IMR-90 (cell line): Measurements from ENCODE around the gene TEAD1. TPM values are rescaled to one million over a fixed set of nuclear protein-coding genes. Genes with fewer than 3 reads are reported as not detected.

ENCODE experiments used
- ATAC-seq: fragments of 200-7000 bp; cut with Tn5 transposase; 2 replicates; pipeline ENCODE4 v1.9.1; 2020; ENCODE audit warnings: low read depth, mild to moderate bottlenecking, moderate library complexity
- BruUV-seq: library from RNA; stranded (reverse); fragments of 400-500 nt; replicated peaks from 2 replicates; lab custom pipeline; 2021; lab: Mats Ljungman, UMichigan
- CTCF ChIA-PET: fragments of 300-600 bp; formaldehyde crosslinking; extraction: SDS; loops from one replicate; lab custom pipeline; 2021; ENCODE audit warnings: antibody characterized with exemption; lab: Yijun Ruan, JAX
- POLR2A ChIA-PET: fragments of 300-600 bp; sonication (Branson Sonifier 250); formaldehyde crosslinking; loops from one replicate; lab custom pipeline; 2022; ENCODE audit warnings: antibody characterized with exemption; ENCODE audit not compliant: unreplicated experiment; lab: Charles Lee
- DNase-seq: peaks from one replicate; pipeline ENCODE4 v3.0.0; 2013
- H2AFZ ChIP-seq: replicated peaks from 2 replicates; pipeline ENCODE3; 2013; ENCODE audit warnings: low read length, mild to moderate bottlenecking; ENCODE audit not compliant: poor library complexity
- H2AK5ac ChIP-seq: 2 replicates; pipeline ENCODE4 v1.6.1; 2013; ENCODE audit warnings: low read depth, low read length, inconsistent platforms
- H2AK9ac ChIP-seq: replicated peaks from 2 replicates; pipeline ENCODE3; 2013; ENCODE audit warnings: mild to moderate bottlenecking, low read depth, low read length, moderate library complexity; ENCODE audit not compliant: poor library complexity
- H2BK120ac ChIP-seq: 2 replicates; pipeline ENCODE4 v1.6.1; 2013; ENCODE audit warnings: low read depth, low read length, inconsistent platforms
- H2BK15ac ChIP-seq: 3 replicates; pipeline ENCODE4 v1.6.1; 2013; ENCODE audit warnings: low read depth, low read length, inconsistent platforms
- H2BK20ac ChIP-seq: 2 replicates; pipeline ENCODE4 v1.6.1; 2013; ENCODE audit warnings: low read depth, mild to moderate bottlenecking, inconsistent platforms, low read length, moderate library complexity
- H2BK5ac ChIP-seq: 2 replicates; pipeline ENCODE4 v1.6.1; 2013; ENCODE audit warnings: mild to moderate bottlenecking, low read depth, low read length, inconsistent platforms; ENCODE audit not compliant: poor library complexity, severe bottlenecking
- H3K14ac ChIP-seq: replicated peaks from 2 replicates; pipeline ENCODE4 v1.6.1; 2013; ENCODE audit warnings: low read depth, low read length, inconsistent platforms
- H3K18ac ChIP-seq: 2 replicates; pipeline ENCODE4 v1.6.1; 2013; ENCODE audit warnings: low read depth, low read length, control low read depth
- H3K23ac ChIP-seq: 2 replicates; pipeline ENCODE4 v1.6.1; 2013; ENCODE audit warnings: low read depth, low read length, inconsistent platforms
- H3K27ac ChIP-seq: 2 replicates; pipeline ENCODE4 v1.5.1; 2013; ENCODE audit warnings: mild to moderate bottlenecking, control low read depth, low read length; ENCODE audit not compliant: insufficient read depth
- H3K27me3 ChIP-seq: 2 replicates; pipeline ENCODE4 v1.6.1; 2013; ENCODE audit warnings: low read length; ENCODE audit not compliant: control insufficient read depth, insufficient read depth
- H3K36me3 ChIP-seq: 2 replicates; pipeline ENCODE4 v1.6.1; 2013; ENCODE audit warnings: low read length, mixed read lengths; ENCODE audit not compliant: control insufficient read depth, insufficient read depth
- H3K4ac ChIP-seq: 2 replicates; pipeline ENCODE4 v1.6.1; 2013; ENCODE audit warnings: low read depth, low read length, inconsistent platforms
- H3K4me1 ChIP-seq: 2 replicates; pipeline ENCODE4 v1.6.1; 2013; ENCODE audit warnings: low read length, mixed read lengths; ENCODE audit not compliant: control insufficient read depth, insufficient read depth
- H3K4me2 ChIP-seq: 2 replicates; pipeline ENCODE4 v1.6.1; 2013; ENCODE audit warnings: low read depth, mild to moderate bottlenecking, control low read depth, low read length, moderate library complexity
- H3K4me3 ChIP-seq: 2 replicates; pipeline ENCODE4 v1.5.1; 2013; ENCODE audit warnings: low read depth, mild to moderate bottlenecking, control low read depth, low read length, moderate library complexity; ENCODE audit not compliant: insufficient read depth
- H3K56ac ChIP-seq: 2 replicates; pipeline ENCODE4 v1.6.1; 2013; ENCODE audit warnings: low read length, inconsistent platforms; ENCODE audit not compliant: insufficient read depth; ENCODE audit errors: extremely low read depth
- H3K79me1 ChIP-seq, 2 experiments: 2 replicates each; pipeline ENCODE4 v1.6.1; 2013; ENCODE audit warnings: low read length in 2 of 2, inconsistent platforms in 1 of 2, low read depth in 1 of 2
- H3K9ac ChIP-seq: 2 replicates; pipeline ENCODE4 v1.6.1; 2013; ENCODE audit warnings: low read depth, low read length, control low read depth
- H3K9me1 ChIP-seq: 2 replicates; pipeline ENCODE4 v1.6.1; 2013; ENCODE audit warnings: low read length, inconsistent platforms; ENCODE audit not compliant: insufficient read depth
- H3K9me3 ChIP-seq: 2 replicates; pipeline ENCODE4 v1.6.1; 2013; ENCODE audit warnings: low read length; ENCODE audit not compliant: control insufficient read depth, insufficient read depth
- H4K20me1 ChIP-seq: 2 replicates; pipeline ENCODE4 v1.6.1; 2013; ENCODE audit warnings: low read length, inconsistent platforms; ENCODE audit not compliant: insufficient read depth
- H4K5ac ChIP-seq: 2 replicates; pipeline ENCODE4 v1.6.1; 2013; ENCODE audit warnings: mild to moderate bottlenecking, low read depth, low read length, control low read depth
- H4K8ac ChIP-seq, 2 experiments: 2 replicates each; pipeline ENCODE4 v1.6.1; 2013; ENCODE audit warnings: low read depth in 2 of 2, low read length in 2 of 2, control low read depth in 1 of 2, inconsistent platforms in 1 of 2
- H4K91ac ChIP-seq: 2 replicates; pipeline ENCODE4 v1.6.1; 2013; ENCODE audit warnings: low read depth, low read length, inconsistent platforms; ENCODE audit not compliant: insufficient read depth
- CHD1 ChIP-seq: IDR thresholded peaks from 2 replicates; pipeline ENCODE4 v1.6.1; 2012; ENCODE audit warnings: low read depth, low read length, improper control_type of control experiment
- ELK1 ChIP-seq: fragments of 150-350 bp; IDR thresholded peaks from 2 replicates; pipeline ENCODE4 v1.6.1; 2016; ENCODE audit warnings: low read depth, mild to moderate bottlenecking, low read length, moderate library complexity, borderline replicate concordance
- MXI1 ChIP-seq: IDR thresholded peaks from 2 replicates; pipeline ENCODE4 v1.6.1; 2012; ENCODE audit warnings: low read depth, mild to moderate bottlenecking, low read length, moderate library complexity, borderline replicate concordance
- RFX5 ChIP-seq: IDR thresholded peaks from 2 replicates; pipeline ENCODE4 v1.8.0; 2012; ENCODE audit warnings: low read depth, mild to moderate bottlenecking, low read length, moderate library complexity
- WGBS, 2 experiments: methylation state at CpG; one replicate each; pipeline versions ENCODE4 v1.1.5 to v1.1.7; 2013; ENCODE audit warnings: missing lambda C conversion rate in 2 of 2; ENCODE audit not compliant: insufficient read length in 1 of 2; ENCODE audit errors: extremely low coverage in 2 of 2; 5-methylcytosine and 5-hydroxymethylcytosine counted together
- dilution Hi-C: fragments of 300-500 bp; cut with HindIII; formaldehyde crosslinking; loops from one replicate; pipeline ENCODE4 v1.14.3; 2018; ENCODE audit warnings: low sequenced_read_pairs; ENCODE audit not compliant: unreplicated experiment
- in situ Hi-C: fragments of 300-500 bp; cut with MboI; formaldehyde crosslinking; loops from 3 replicates; pipeline ENCODE4 v1.14.3; 2019; ENCODE audit warnings: low sequenced_read_pairs, inconsistent platforms, mixed read lengths
- intact Hi-C: fragments of 100-400 bp; cut with micrococcal nuclease; formaldehyde crosslinking; loops from 2 replicates; pipeline ENCODE4 v1.10.0; 2022
- polyA plus RNA-seq, 3 experiments: library from polyadenylated mRNA; depleted of rRNA; stranded (reverse); fragments of >200 nt; gene quantifications; 2 replicates each; pipeline ENCODE4 v1.2.3, GENCODE V29; 2012; ENCODE audit warnings: low replicate concordance in 1 of 3
- total RNA-seq: library from RNA; depleted of rRNA; stranded (reverse); fragments of >200 nt; gene quantifications from 2 replicates; pipeline ENCODE4 v1.2.3, GENCODE V29; 2012

TEAD1 gene
- total and polyA plus RNA-seq, 2 of the 4 experiments (the other 2 are of a cell fraction) = 51.8 to 69.2 TPM

GRCh38 chr11:12674571-12674935, 332 bp downstream of the TEAD1 start:
- H3K9me3 ChIP-seq = no peaks in the 10 kb centered on the region
- no peak overlapping the region for H2BK15ac ChIP-seq
- in situ Hi-C loops (no loop called here), intact Hi-C loops (loop anchor here (1.0 to 10.0 kb wide), 7 partner anchors 47 to 386 kb away; no protein-coding TSS in a partner anchor), dilution Hi-C loops (no loop called here)
- no peak overlapping the region for H2AK5ac ChIP-seq
- CTCF ChIA-PET = interaction anchor here (0.9 kb wide), 1 partner anchor 222 kb away, joined by 3 read pairs; no protein-coding TSS in a partner anchor
- 0% methylated on average over 17 of the region's 46 CpGs; no CpG with 5 or more reads in 1 of the 2 experiments for WGBS, 2 experiments
- H4K20me1 ChIP-seq = peaks cover 25% of the 10 kb centered on the region; the same call in 1 of the 2 replicates
- no peak overlapping the region for H3K56ac ChIP-seq
- no peak overlapping the region for H2BK20ac ChIP-seq
- peaks cover 8 to 33% of the 10 kb centered on the region in 2 experiments; a peak in 3 of 4 replicates for H3K79me1 ChIP-seq
- peak overlapping the region; percentile 66 for H3K4me3 ChIP-seq
- no peak for DNase-seq
- peak; percentile 25 for ATAC-seq
- H3K4ac ChIP-seq = peak overlapping the region; percentile 31; the same call in 1 of the 2 replicates
- H3K4me1 ChIP-seq = peaks cover 3% of the 10 kb centered on the region
- no peak overlapping the region; the same call in 1 of the 2 replicates for H2BK120ac ChIP-seq
- H2BK5ac ChIP-seq = peak overlapping the region; percentile 95
- H2AFZ ChIP-seq = peak overlapping the region; percentile 96
- H3K4me2 ChIP-seq = no peak overlapping the region
- H3K9ac ChIP-seq = peak overlapping the region; percentile 80
- H3K23ac ChIP-seq = no peak overlapping the region
- H2AK9ac ChIP-seq = peak overlapping the region; percentile 90
- no peaks in the 10 kb centered on the region for H3K27me3 ChIP-seq
- no peak overlapping the region for H3K14ac ChIP-seq
- H4K91ac ChIP-seq = peak overlapping the region; percentile 5; the same call in 1 of the 2 replicates
- H3K27ac ChIP-seq = peak overlapping the region; percentile 84
- no peak overlapping the region for H4K8ac ChIP-seq
- no peak overlapping the region; the same call in 1 of the 2 replicates for H4K5ac ChIP-seq
- no peak for TF ChIP-seq MXI1
- no peak for TF ChIP-seq ELK1
- no peak for TF ChIP-seq RFX5
- no peak for TF ChIP-seq CHD1
- BruUV-seq = no TSS peak
- no peak overlapping the region; the same call in 1 of the 2 replicates for H3K18ac ChIP-seq
- POLR2A ChIA-PET = interaction anchor here (0.6 kb wide), 1 partner anchor 132 kb away, joined by 3 read pairs; no protein-coding TSS in a partner anchor
- H3K9me1 ChIP-seq = peaks cover 3% of the 10 kb centered on the region; the same call in 1 of the 2 replicates
- H3K36me3 ChIP-seq = peaks cover 4% of the 10 kb centered on the region
